K562 (cell line): Measurements from ENCODE around the gene MOXD1. TPM values are rescaled to one million over a fixed set of nuclear protein-coding genes. Genes with fewer than 3 reads are reported as not detected.

Source experiments
- ATAC-seq: fragments of 200-7000 bp; cut with Tn5 transposase; 3 replicates; pipeline ENCODE4 v1.9.1; 2020; ENCODE audit warnings: moderate library complexity
- BruUV-seq: library from RNA; stranded (reverse); fragments of 400-500 nt; replicated peaks from 2 replicates; lab custom pipeline; 2021; lab: Mats Ljungman, UMichigan
- CTCF ChIA-PET: fragments of 300-600 bp; formaldehyde crosslinking; extraction: SDS; loops from one replicate; lab custom pipeline; 2021; ENCODE audit warnings: low intra/inter-chr PET ratio; lab: Yijun Ruan, JAX
- POLR2A ChIA-PET: fragments of 300-600, 350-650 bp; sonication (Branson Sonifier 250); formaldehyde crosslinking; extraction: SDS; loops from one replicate; lab custom pipeline; 2021; ENCODE audit warnings: antibody characterized with exemption, inconsistent platforms; lab: Yijun Ruan, JAX
- DNase-seq, 4 experiments: peaks; one replicate each; pipeline versions ENCODE4 v3.0.0 to v3.0.0-alpha.2; 2011 to 2018; ENCODE audit warnings: low spot score in 3 of 4, mixed read lengths in 3 of 4; ENCODE audit errors: extremely low read depth in 1 of 4
- FAIRE-seq: peaks from 2 replicates; lab custom pipeline; 2011; peaks lifted over from hg19 to GRCh38; lab: Jason Lieb, UNC
- H2AFZ ChIP-seq: 2 replicates; pipeline ENCODE4 v1.6.0; 2011; ENCODE audit warnings: low read depth, low read length, control low read depth, inconsistent platforms
- H3K27ac ChIP-seq: fragments of 200-600 bp; 3 replicates; pipeline ENCODE4 v1.8.0; 2011; ENCODE audit warnings: low read depth, mild to moderate bottlenecking, control low read depth, inconsistent platforms, low read length, moderate library complexity, mixed read lengths; ENCODE audit errors: extremely low read depth
- H3K27me3 ChIP-seq, 2 experiments: fragments of 300-600 bp in 1 of 2; 2 replicates in 1 of 2; 3 replicates in 1 of 2; pipeline versions ENCODE4 v1.6.0 to v1.8.0; 2011; ENCODE audit warnings: inconsistent platforms in 2 of 2, low read length in 2 of 2, mild to moderate bottlenecking in 1 of 2, mixed read lengths in 1 of 2, moderate library complexity in 1 of 2; ENCODE audit not compliant: control insufficient read depth in 2 of 2, insufficient read depth in 2 of 2
- H3K36me3 ChIP-seq: fragments of 300-600 bp; 3 replicates; pipeline ENCODE4 v1.8.0; 2011; ENCODE audit warnings: mild to moderate bottlenecking, low read length, inconsistent platforms; ENCODE audit not compliant: control insufficient read depth, insufficient read depth
- H3K4me1 ChIP-seq, 2 experiments: fragments of 200-600 bp in 1 of 2; replicated peaks in 1 of 2; 2 replicates in 1 of 2; 3 replicates in 1 of 2; pipeline versions ENCODE4 v1.5.1 to v1.8.0; 2011; ENCODE audit warnings: inconsistent platforms in 2 of 2, low read length in 2 of 2, mild to moderate bottlenecking in 1 of 2, mixed read lengths in 1 of 2, moderate library complexity in 1 of 2; ENCODE audit not compliant: control insufficient read depth in 2 of 2, insufficient read depth in 2 of 2
- H3K4me2 ChIP-seq: 2 replicates; pipeline ENCODE4 v1.6.1; 2011; ENCODE audit warnings: low read length, control low read depth, inconsistent platforms, mixed read lengths; ENCODE audit not compliant: insufficient read depth
- H3K4me3 ChIP-seq: fragments of 200-600 bp; sonication (generic), shearing (Covaris generic); 2 replicates; pipeline ENCODE4 v1.5.1; 2016; ENCODE audit warnings: control low read depth, inconsistent platforms
- H3K79me2 ChIP-seq: fragments of 200-600 bp; 3 replicates; pipeline ENCODE4 v1.8.0; 2011; ENCODE audit warnings: low read length, inconsistent platforms; ENCODE audit not compliant: control insufficient read depth, insufficient read depth
- H3K9ac ChIP-seq, 2 experiments: 2 replicates each; pipeline versions ENCODE4 v1.6.0 to v1.6.1; 2011; ENCODE audit warnings: low read depth in 2 of 2, low read length in 2 of 2, control low read depth in 1 of 2, inconsistent platforms in 1 of 2, mild to moderate bottlenecking in 1 of 2, mixed read lengths in 1 of 2; ENCODE audit not compliant: insufficient read depth in 1 of 2
- H3K9me1 ChIP-seq: one replicate; pipeline ENCODE4 v1.6.0; 2011; ENCODE audit warnings: inconsistent platforms, mild to moderate bottlenecking, low read length, moderate library complexity; ENCODE audit not compliant: control insufficient read depth, insufficient read depth
- H3K9me3 ChIP-seq: replicated peaks from 2 replicates; pipeline ENCODE4 v1.5.1; 2011; ENCODE audit warnings: low read depth, low read length, inconsistent platforms; ENCODE audit not compliant: control insufficient read depth, insufficient read depth
- H4K20me1 ChIP-seq: replicated peaks from 2 replicates; pipeline ENCODE4 v1.6.1; 2011; ENCODE audit warnings: low read length, inconsistent platforms, mixed read lengths; ENCODE audit not compliant: control insufficient read depth, insufficient read depth
- ARHGAP35 ChIP-seq: fragments of 450-650 bp; IDR thresholded peaks from 2 replicates; pipeline ENCODE4 v1.6.1; 2018; ENCODE audit not compliant: partially characterized antibody
- HNRNPH1 ChIP-seq: fragments of 200-400 bp; formaldehyde crosslinking; optimal IDR thresholded peaks from 2 replicates; pipeline ENCODE3; 2017; ENCODE audit warnings: low read depth, mild to moderate bottlenecking, low read length, moderate library complexity
- NCOA6 ChIP-seq: fragments of 450-650 bp; IDR thresholded peaks from 2 replicates; pipeline ENCODE4 v1.6.1; 2017; ENCODE audit warnings: mild to moderate bottlenecking
- ZNF24 ChIP-seq: fragments of 450-650 bp; IDR thresholded peaks from 2 replicates; pipeline ENCODE4 v1.6.1; 2016
- WGBS: fragments of 100-300 bp; shearing (Covaris generic); methylation state at CpG from one replicate; pipeline ENCODE4 v1.1.6; 2016; ENCODE audit warnings: low coverage, mixed read lengths; ENCODE audit not compliant: insufficient coverage; ENCODE audit errors: missing lambda C conversion rate; 5-methylcytosine and 5-hydroxymethylcytosine counted together
- in situ Hi-C: fragments of 300-500 bp; cut with MboI; formaldehyde crosslinking; loops from 4 replicates; pipeline ENCODE4 v1.15.0; 2018; ENCODE audit warnings: inconsistent platforms, mixed read lengths
- intact Hi-C: fragments of 100-400 bp; cut with micrococcal nuclease; formaldehyde crosslinking; loops from 2 replicates; pipeline ENCODE4 v1.14.2; 2022
- polyA plus RNA-seq, 8 experiments: library from polyadenylated mRNA; depleted of rRNA in 4 of 8; stranded (reverse) in 5 of 8; unstranded in 3 of 8; fragments of >200 nt; fragmentation: Nextera tagmentation in 2 of 8; fragmentation: Illumina TruSeq in 1 of 8; extraction: Ambion mirVana in 2 of 8; extraction: Trizol in 1 of 8; gene quantifications; 2 replicates each; pipeline versions ENCODE4 v1.2.1 to v1.2.3, GENCODE V29; 2011 to 2014; ENCODE audit warnings: inconsistent platforms in 1 of 8, missing spikeins in 1 of 8
- total RNA-seq, 7 experiments: library from RNA; depleted of rRNA in 6 of 7; stranded (reverse); fragments of >200 nt in 6 of 7; fragmentation: Illumina TruSeq in 2 of 7; extraction: Trizol in 2 of 7; gene quantifications; 2 replicates each; pipeline versions ENCODE4 v1.2.1 to v1.2.3, GENCODE V29; 2011 to 2021; ENCODE audit warnings: low replicate concordance in 1 of 7
- TF ChIP-seq, protein P1 (sequence below): fragments of 450-650 bp; IDR thresholded peaks from 2 replicates; pipeline ENCODE4 v1.6.1; 2016; ENCODE audit warnings: borderline replicate concordance
- TF ChIP-seq, protein P2 (sequence below), 2 experiments: fragments of 450-650 bp in 1 of 2; sonication (generic) in 1 of 2; formaldehyde crosslinking; conservative IDR thresholded peaks; 2 replicates each; pipeline versions ENCODE4 v1.4.0 to v1.8.1; 2020 to 2022; ENCODE audit warnings: mild to moderate bottlenecking in 1 of 2, missing genetic modification reagents in 1 of 2

Gene MOXD1
- total and polyA plus RNA-seq, 9 of the 15 experiments (the other 6 are each of a cell fraction or from before 2014, with no cell fraction given), result not detected

DNA sequence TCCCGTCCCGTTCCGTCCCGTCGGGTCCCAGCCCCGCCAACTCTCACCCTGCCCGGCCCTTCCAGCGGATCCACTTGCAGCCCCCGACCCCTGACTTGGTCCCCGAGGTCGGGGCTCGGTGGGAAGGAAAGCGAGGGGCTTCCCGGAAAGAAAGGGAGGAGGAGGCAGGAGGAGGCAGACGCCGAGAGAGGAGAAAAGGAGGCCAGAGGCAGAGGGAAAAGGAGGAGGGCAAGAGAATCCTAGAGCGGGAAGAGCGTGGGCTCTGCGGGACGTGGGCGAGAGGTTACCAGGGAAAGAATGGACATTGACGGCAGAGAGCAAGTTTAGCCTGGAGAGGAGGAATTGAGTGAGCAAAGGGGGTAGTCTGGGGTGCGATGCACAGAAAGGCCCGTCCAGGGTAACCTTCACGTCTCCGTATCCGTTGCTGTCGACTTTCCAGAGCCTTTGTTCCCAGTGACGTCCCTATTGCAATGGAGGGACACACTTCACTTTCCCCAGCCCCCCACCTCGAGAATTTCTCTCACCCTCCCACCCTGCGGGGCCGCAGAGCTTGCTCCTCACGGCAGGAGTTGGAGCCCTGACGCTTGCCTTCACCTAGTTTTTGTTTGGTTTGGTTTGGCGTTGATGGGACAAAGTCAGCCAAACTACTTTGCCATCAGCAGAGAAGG lies 477 bp upstream of the MOXD1 start:
- peaks cover 0 to 11% of the 10 kb centered on the region in 2 experiments; a peak in 2 of 5 replicates for H3K4me1 ChIP-seq
- no peak; the same call in 2 of the 3 replicates for ATAC-seq
- H3K36me3 ChIP-seq, result no peaks in the 10 kb centered on the region
- no peaks in the 10 kb centered on the region for H3K9me3 ChIP-seq
- H3K9ac ChIP-seq, result peak overlapping the region in 1 of 2 experiments; percentile 26; a peak in 1 of 4 replicates
- ChIA-PET POLR2A (interaction anchor here (0.7 kb wide), 1 partner anchor 151 kb away, joined by 3 read pairs; no protein-coding TSS in a partner anchor), CTCF (no interaction called here)
- BruUV-seq, result no TSS peak
- no peak for FAIRE-seq
- H3K9me1 ChIP-seq, result no peaks in the 10 kb centered on the region
- intact Hi-C loops (no loop called here), in situ Hi-C loops (no loop called here)
- no peaks in the 10 kb centered on the region for H3K79me2 ChIP-seq
- H2AFZ ChIP-seq, result no peak overlapping the region
- TF ChIP-seq NCOA6 (0 out of 2 replicates have a peak, but pooled peaks have one; percentile 29), ZNF24 (no peak), ARHGAP35 (no peak), HNRNPH1 (no peak)
- TF ChIP-seq, protein P1, sequence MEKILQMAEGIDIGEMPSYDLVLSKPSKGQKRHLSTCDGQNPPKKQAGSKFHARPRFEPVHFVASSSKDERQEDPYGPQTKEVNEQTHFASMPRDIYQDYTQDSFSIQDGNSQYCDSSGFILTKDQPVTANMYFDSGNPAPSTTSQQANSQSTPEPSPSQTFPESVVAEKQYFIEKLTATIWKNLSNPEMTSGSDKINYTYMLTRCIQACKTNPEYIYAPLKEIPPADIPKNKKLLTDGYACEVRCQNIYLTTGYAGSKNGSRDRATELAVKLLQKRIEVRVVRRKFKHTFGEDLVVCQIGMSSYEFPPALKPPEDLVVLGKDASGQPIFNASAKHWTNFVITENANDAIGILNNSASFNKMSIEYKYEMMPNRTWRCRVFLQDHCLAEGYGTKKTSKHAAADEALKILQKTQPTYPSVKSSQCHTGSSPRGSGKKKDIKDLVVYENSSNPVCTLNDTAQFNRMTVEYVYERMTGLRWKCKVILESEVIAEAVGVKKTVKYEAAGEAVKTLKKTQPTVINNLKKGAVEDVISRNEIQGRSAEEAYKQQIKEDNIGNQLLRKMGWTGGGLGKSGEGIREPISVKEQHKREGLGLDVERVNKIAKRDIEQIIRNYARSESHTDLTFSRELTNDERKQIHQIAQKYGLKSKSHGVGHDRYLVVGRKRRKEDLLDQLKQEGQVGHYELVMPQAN, result no peak
- TF ChIP-seq, protein P2, sequence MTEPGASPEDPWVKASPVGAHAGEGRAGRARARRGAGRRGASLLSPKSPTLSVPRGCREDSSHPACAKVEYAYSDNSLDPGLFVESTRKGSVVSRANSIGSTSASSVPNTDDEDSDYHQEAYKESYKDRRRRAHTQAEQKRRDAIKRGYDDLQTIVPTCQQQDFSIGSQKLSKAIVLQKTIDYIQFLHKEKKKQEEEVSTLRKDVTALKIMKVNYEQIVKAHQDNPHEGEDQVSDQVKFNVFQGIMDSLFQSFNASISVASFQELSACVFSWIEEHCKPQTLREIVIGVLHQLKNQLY (CRISPR knock-in tag; conservative IDR thresholded peaks at IDR 0.05), result no peak
- no peak overlapping the region for H3K27ac ChIP-seq
- no peaks in the 10 kb centered on the region for H4K20me1 ChIP-seq
- no peak overlapping the region for H3K4me3 ChIP-seq
- H3K27me3 ChIP-seq, result peaks cover 9 to 28% of the 10 kb centered on the region in 2 experiments; a peak in 4 of 5 replicates
- DNase-seq, result no peak
- 11% methylated on average over 19 of the region's 35 CpGs for WGBS
- H3K4me2 ChIP-seq, result no peak overlapping the region
